Stomach (tissue), 9 donors: ENCODE data around the gene ETFDH. TPM values are rescaled to one million over a fixed set of nuclear protein-coding genes. Genes with fewer than 3 reads are reported as not detected.
"Not testable (repeated sequence)": the region's sequence is repeated elsewhere in the genome, so short reads cannot be mapped to it uniquely, and the experiment has no call there.

ENCODE experiments used
- DNase-seq, 2 donors: peaks; one replicate each; pipeline versions ENCODE4 v3.0.0 to v3.0.0-alpha.2; 2013 to 2019
- H3K27ac ChIP-seq, 5 donors: fragments of 200-600 bp in 4 of 5; sonication (generic) in 4 of 5; one replicate each; pipeline ENCODE4 v1.5.1; 2013 to 2019; ENCODE audit warnings: mild to moderate bottlenecking in 1 of 5, moderate library complexity in 1 of 5
- H3K27me3 ChIP-seq, 3 donors: fragments of 200-600 bp; sonication (generic); one replicate each; pipeline ENCODE4 v1.5.1; 2017 to 2019; ENCODE audit warnings: mixed run types in 1 of 3
- H3K36me3 ChIP-seq, 4 donors: fragments of 200-600 bp; sonication (generic); 1 replicate in 3 of 4; 2 replicates in 1 of 4; pipeline ENCODE4 v1.5.1; 2016 to 2019
- H3K4me1 ChIP-seq, 4 donors: fragments of 200-600 bp; sonication (generic); one replicate each; pipeline ENCODE4 v1.5.1; 2016 to 2019
- H3K4me3 ChIP-seq, 4 donors: fragments of 200-600 bp; sonication (generic) in 3 of 4; one replicate each; pipeline ENCODE4 v1.5.1; 2016 to 2019; ENCODE audit warnings: mild to moderate bottlenecking in 1 of 4
- H3K9me3 ChIP-seq, 4 donors: fragments of 200-600 bp; sonication (generic); one replicate each; pipeline ENCODE4 v1.5.1; 2016 to 2019
- EP300 ChIP-seq: sonication (generic); formaldehyde crosslinking; IDR thresholded peaks from one replicate; pipeline ENCODE4 v1.6.1; 2017; ENCODE audit warnings: antibody characterized with exemption
- POLR2A ChIP-seq, 4 donors: fragments of 450-650 bp; IDR thresholded peaks; one replicate each; pipeline ENCODE4 v1.6.1; 2016; ENCODE audit warnings: antibody characterized with exemption in 4 of 4, control low read depth in 2 of 4, mild to moderate bottlenecking in 1 of 4, moderate library complexity in 1 of 4
- POLR2AphosphoS5 ChIP-seq, 3 donors: sonication (generic); formaldehyde crosslinking; IDR thresholded peaks; one replicate each; pipeline ENCODE4 v1.6.1; 2016; ENCODE audit warnings: antibody characterized with exemption in 3 of 3
- WGBS, 5 donors: extraction: QIAGEN DNeasy Blood & Tissue Kit in 3 of 5; methylation state at CpG; one replicate each; pipeline versions ENCODE4 v1.1.5 to v1.1.7; 2013 to 2018; 5-methylcytosine and 5-hydroxymethylcytosine counted together
- intact Hi-C: fragments of 100-400 bp; cut with DNase I; formaldehyde crosslinking; loops from one replicate; pipeline ENCODE4 v1.15.1; 2023; ENCODE audit warnings: low total_unique reads
- polyA plus RNA-seq, 3 donors: library from polyadenylated mRNA; stranded (reverse); fragments of 200-250 nt; gene quantifications; one replicate each; pipeline ENCODE4 v1.2.3, GENCODE V29; 2013
- total RNA-seq, 5 donors: library from RNA; depleted of rRNA; stranded (reverse); fragments of >200 nt; gene quantifications; one replicate each; pipeline versions ENCODE4 v1.1.0 to v1.2.3, GENCODE V29; 2014 to 2016
- TF ChIP-seq, protein P1 (sequence below), 7 experiments: fragments of 450-650 bp in 4 of 7; fragments of 200-600 bp in 3 of 7; sonication (generic) in 3 of 7; IDR thresholded peaks; one replicate each; pipeline ENCODE4 v1.5.1; 2016 to 2019; ENCODE audit warnings: antibody characterized with exemption in 7 of 7, control low read depth in 2 of 7, mild to moderate bottlenecking in 1 of 7
- donor health status: healthy with polysubstance abuse.
- donor health status: Bipolar disorder and iron deficiency.
- donor health status: healthy.

ETFDH gene
- total and polyA plus RNA-seq, 8 donors, result 9.3 to 78.0 (median 21.8) TPM

DNA sequence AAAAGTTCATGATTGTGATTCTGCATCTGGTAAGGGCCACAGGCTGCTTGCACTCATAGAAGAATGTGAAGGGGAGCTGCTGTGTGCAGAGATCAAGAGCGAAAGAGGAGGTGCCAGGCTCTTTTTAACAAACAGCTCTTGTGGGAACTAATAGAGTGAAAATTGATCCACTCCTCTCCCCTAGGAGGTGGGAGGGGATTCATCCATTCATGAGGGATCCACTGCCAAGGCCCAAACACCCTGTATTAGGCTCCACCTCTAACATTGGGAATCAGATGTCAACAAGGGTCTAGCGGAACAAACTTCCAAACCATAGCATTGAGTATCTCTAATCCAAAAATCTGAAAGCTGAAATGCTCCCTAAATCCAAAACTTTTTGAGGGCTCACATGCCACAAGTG is 67.5 kb downstream of the ETFDH start:
- intact Hi-C loops, result no loop called here
- Histone ChIP-seq H3K9me3 (no peaks in the 10 kb centered on the region), H3K4me1 (no peaks in the 10 kb centered on the region), H3K27ac (no peak overlapping the region), H3K36me3 (no peaks in the 10 kb centered on the region), H3K27me3 (no peaks in the 10 kb centered on the region), H3K4me3 (no peak overlapping the region)
- TF ChIP-seq POLR2A (IDR thresholded peaks at IDR 0.05) (no peak), POLR2AphosphoS5 (IDR thresholded peaks at IDR 0.05) (no peak), EP300 (no peak)
- TF ChIP-seq, protein P1, sequence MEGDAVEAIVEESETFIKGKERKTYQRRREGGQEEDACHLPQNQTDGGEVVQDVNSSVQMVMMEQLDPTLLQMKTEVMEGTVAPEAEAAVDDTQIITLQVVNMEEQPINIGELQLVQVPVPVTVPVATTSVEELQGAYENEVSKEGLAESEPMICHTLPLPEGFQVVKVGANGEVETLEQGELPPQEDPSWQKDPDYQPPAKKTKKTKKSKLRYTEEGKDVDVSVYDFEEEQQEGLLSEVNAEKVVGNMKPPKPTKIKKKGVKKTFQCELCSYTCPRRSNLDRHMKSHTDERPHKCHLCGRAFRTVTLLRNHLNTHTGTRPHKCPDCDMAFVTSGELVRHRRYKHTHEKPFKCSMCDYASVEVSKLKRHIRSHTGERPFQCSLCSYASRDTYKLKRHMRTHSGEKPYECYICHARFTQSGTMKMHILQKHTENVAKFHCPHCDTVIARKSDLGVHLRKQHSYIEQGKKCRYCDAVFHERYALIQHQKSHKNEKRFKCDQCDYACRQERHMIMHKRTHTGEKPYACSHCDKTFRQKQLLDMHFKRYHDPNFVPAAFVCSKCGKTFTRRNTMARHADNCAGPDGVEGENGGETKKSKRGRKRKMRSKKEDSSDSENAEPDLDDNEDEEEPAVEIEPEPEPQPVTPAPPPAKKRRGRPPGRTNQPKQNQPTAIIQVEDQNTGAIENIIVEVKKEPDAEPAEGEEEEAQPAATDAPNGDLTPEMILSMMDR (IDR thresholded peaks at IDR 0.05), result no peak
- DNase-seq, result no peak
- WGBS, 5 donors, result 84 to 98% (median 96%) methylated on average over 2 of the region's 2 CpGs

DNA sequence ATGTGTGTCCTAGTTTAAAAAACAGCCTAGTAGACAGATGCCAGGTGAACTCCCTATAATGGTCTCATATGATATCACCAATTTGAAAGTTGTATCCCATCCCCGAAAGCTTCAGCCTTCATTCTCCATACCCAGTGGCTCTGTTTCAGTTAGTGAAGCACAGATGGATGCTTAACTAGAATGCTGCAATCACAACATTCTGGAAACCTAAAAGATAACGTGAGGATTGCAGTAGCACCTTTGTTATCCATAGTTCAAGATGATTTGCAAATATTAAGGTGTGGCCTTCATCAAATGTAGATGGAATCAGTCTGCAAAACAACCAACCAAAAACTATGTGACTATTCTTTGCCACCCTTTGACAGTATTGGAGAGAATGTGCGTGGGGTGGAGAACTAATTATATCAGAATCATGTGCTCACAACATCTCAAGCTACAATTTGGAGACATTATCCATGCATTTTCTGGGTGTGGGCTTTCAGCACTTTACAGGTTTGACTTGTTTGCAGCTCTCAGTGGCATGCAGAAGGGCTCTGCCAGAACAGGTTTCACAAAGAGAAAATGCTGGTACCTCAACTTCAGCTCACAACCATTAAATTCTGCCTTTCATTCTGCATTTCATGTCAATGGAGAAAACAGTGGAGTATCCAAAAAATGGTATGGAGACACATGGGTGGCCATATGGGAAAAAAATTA is 69.4 kb downstream of the ETFDH start:
- DNase-seq, result peak in 1 of 2 donors; percentile 23
- intact Hi-C loops, result no loop called here
- no peak for TF ChIP-seq POLR2AphosphoS5 (IDR thresholded peaks at IDR 0.05)
- no peak for TF ChIP-seq EP300
- TF ChIP-seq POLR2A (IDR thresholded peaks at IDR 0.05), result no peak
- TF ChIP-seq, protein P1 (IDR thresholded peaks at IDR 0.05), result no peak

DNA sequence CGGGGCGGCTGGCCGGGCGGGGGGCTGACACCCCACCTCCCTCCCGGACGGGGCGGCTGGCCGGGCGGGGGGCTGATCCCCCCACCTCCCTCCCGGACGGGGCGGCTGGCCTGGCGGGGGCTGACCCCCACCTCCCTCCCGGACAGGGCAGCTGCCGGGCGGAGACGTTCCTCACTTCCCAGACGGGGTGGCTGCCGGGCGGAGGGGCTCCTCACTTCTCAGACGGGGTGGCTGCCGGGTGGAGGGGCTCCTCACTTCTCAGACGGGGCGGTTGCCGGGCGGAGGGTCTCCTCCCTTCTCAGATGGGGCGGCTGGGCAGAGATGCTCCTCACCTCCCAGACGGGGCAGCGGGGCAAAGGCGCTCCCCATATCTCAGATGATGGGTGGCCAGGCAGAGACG is 74.4 kb downstream of the ETFDH start:
- H3K9me3 ChIP-seq, H3K4me3 ChIP-seq, H3K4me1 ChIP-seq, DNase-seq, H3K36me3 ChIP-seq, H3K27me3 ChIP-seq, intact Hi-C loops, H3K27ac ChIP-seq: not testable (repeated sequence)
- 95 to 98% (median 95%) methylated on average over 12 to 30 of the region's 31 CpGs; no CpG with 5 or more reads in 2 of the 5 donors for WGBS, 5 donors

More for the DNA sequence above, 69.4 kb downstream of the ETFDH start:
- WGBS, 5 donors, result 70 to 81% (median 73%) methylated on average over 3 of the region's 3 CpGs
- H3K9me3 ChIP-seq, result no peaks in the 10 kb centered on the region
- no peaks in the 10 kb centered on the region for H3K36me3 ChIP-seq
- no peaks in the 10 kb centered on the region for H3K4me1 ChIP-seq
- no peak overlapping the region for H3K27ac ChIP-seq
- H3K27me3 ChIP-seq, result no peaks in the 10 kb centered on the region
- no peak overlapping the region for H3K4me3 ChIP-seq

DNA sequence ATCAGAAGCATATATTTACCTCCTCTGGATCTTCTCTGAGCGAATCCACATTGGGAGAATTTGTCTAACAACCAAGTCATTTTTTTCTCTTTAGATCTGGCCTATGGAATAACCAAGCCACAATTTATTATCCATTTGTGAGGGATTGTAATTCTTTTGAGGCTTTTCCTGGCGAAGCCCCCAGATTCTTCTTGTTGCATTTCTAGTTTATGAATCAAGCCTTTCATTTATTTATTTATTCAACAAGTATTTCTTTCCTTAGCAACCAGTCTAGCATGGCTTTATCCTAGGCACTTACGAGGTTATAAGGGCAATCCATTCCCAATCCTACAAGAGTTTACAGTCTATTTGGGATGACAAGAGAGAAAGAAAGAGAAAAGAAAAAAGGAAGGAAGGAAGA is 78.3 kb downstream of the ETFDH start:
- TF ChIP-seq POLR2AphosphoS5 (IDR thresholded peaks at IDR 0.05) (no peak), EP300 (no peak), POLR2A (IDR thresholded peaks at IDR 0.05) (no peak)
- TF ChIP-seq, protein P1 (IDR thresholded peaks at IDR 0.05), result no peak
- H3K36me3 ChIP-seq, result no peaks in the 10 kb centered on the region
- WGBS, 5 donors, result 65 to 83% (median 77%) methylated on average over 3 of the region's 3 CpGs
- intact Hi-C loops, result no loop called here
- H3K4me1 ChIP-seq, result no peaks in the 10 kb centered on the region
- no peak overlapping the region for H3K4me3 ChIP-seq
- peak in 1 of 2 donors; percentile 20 for DNase-seq
- no peak overlapping the region for H3K27ac ChIP-seq
- no peaks in the 10 kb centered on the region for H3K9me3 ChIP-seq
- H3K27me3 ChIP-seq, result no peaks in the 10 kb centered on the region
